Nephron progenitor cell (in vitro differentiated cells): ENCODE data around the gene MIAT.

Source experiments
- DNase-seq: peaks from one replicate; pipeline ENCODE4 v3.0.0; 2021
- H3K27ac Mint-ChIP-seq: 2 replicates; pipeline ENCODE4 v1.8.0; 2021; ENCODE audit warnings: mild to moderate bottlenecking, moderate library complexity, mixed read lengths
- H3K27me3 Mint-ChIP-seq: 2 replicates; pipeline ENCODE4 v1.8.0; 2021; ENCODE audit warnings: mild to moderate bottlenecking, low read depth, mixed read lengths; ENCODE audit not compliant: poor library complexity
- H3K36me3 Mint-ChIP-seq: 2 replicates; pipeline ENCODE4 v1.8.0; 2021; ENCODE audit warnings: low read depth, mixed read lengths
- H3K4me1 Mint-ChIP-seq: 2 replicates; pipeline ENCODE4 v1.8.0; 2021; ENCODE audit warnings: mixed read lengths
- H3K4me3 Mint-ChIP-seq: 2 replicates; pipeline ENCODE4 v1.8.0; 2021; ENCODE audit warnings: mild to moderate bottlenecking, moderate library complexity, mixed read lengths
- H3K9me3 Mint-ChIP-seq: 2 replicates; pipeline ENCODE4 v1.8.0; 2021; ENCODE audit warnings: mild to moderate bottlenecking, moderate library complexity, mixed read lengths
- TF ChIP-seq, protein P1 (sequence below): fragments of 200-600 bp; sonication (generic); IDR thresholded peaks from 2 replicates; pipeline ENCODE4 v1.5.0; 2021; ENCODE audit warnings: antibody characterized with exemption

MIAT gene

DNA sequence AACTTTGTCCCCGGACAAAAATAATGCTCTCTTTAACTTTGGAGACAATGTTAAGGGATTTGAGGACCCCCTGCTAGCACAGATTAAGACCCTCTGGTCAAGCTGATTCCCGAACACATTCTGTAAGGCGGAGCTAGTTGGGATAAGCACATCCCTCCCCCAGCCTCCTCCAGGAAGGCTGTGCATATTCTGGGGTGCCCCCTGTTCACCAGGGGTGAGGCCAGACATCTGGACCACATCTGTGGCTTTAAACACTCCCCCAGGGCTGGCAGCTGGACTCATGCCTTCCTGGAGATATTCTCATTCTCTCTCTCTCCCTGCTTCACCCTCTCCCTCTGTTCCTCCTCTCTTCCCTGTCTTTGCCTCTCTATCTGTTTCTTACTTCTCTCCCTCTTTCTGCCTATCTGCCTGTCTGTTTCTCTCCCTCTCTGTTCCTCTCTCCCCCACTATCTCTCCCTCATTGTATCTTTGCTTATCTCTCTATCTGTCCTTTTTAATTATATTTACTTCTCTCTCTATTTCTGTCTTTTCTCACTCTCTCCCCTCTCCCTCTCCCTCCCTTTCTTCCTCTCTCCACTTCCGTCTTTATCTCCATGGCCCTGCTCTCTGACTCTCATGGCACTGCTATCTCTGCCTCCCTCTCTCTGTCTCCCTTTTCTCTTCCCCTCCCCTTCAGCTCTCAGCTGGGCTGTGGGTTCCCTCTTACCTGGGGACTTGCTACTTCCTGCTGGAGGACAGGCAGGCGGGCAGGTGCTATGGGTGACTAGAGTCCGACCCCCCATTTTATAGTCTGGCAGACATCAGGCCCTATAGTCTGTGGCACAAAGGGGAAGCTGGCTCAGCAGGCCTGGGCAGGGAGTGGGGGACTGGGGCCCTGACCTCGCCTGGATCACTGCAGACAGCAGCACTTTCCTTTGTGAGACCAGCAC, 39.9 kb upstream of the MIAT start, which contains the start of gene CRYBB1:
Gene CRYBB1, minus strand, starts transcription at position 757 of the 929 bp plus-strand sequence. CDS start 1,708 bp downstream, outside the sequence.
- no peak within 1 kb of the TSS for H3K4me3 Mint-ChIP-seq
- no peak for DNase-seq

DNA sequence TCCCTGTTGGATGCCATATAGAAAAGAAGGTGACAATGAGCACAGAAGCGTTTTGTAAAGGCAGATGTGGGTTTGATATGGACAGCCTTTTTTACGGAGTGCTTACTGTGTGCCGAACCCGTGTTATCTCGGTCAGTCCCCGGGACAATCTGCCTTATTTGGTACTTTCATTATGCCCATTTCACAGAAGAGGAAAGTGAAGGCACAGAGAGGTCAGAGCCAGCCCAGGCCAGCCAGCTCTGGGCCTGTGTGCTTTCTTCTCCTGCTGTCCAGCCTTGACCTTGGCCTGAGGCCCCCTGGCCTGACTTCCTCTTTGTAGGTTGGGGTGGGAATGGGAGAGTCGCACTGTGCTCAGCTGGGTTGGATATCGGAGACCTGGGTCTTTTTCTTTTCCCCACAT, 38.9 kb upstream of the MIAT start:
- H3K27ac Mint-ChIP-seq: no peak overlapping the region
- H3K4me3 Mint-ChIP-seq: no peak overlapping the region
- no peaks in the 10 kb centered on the region for H3K9me3 Mint-ChIP-seq
- H3K4me1 Mint-ChIP-seq: peaks cover 33% of the 10 kb centered on the region
- DNase-seq: no peak
- peaks cover 22% of the 10 kb centered on the region for H3K27me3 Mint-ChIP-seq
- no peaks in the 10 kb centered on the region for H3K36me3 Mint-ChIP-seq
- TF ChIP-seq, protein P1, sequence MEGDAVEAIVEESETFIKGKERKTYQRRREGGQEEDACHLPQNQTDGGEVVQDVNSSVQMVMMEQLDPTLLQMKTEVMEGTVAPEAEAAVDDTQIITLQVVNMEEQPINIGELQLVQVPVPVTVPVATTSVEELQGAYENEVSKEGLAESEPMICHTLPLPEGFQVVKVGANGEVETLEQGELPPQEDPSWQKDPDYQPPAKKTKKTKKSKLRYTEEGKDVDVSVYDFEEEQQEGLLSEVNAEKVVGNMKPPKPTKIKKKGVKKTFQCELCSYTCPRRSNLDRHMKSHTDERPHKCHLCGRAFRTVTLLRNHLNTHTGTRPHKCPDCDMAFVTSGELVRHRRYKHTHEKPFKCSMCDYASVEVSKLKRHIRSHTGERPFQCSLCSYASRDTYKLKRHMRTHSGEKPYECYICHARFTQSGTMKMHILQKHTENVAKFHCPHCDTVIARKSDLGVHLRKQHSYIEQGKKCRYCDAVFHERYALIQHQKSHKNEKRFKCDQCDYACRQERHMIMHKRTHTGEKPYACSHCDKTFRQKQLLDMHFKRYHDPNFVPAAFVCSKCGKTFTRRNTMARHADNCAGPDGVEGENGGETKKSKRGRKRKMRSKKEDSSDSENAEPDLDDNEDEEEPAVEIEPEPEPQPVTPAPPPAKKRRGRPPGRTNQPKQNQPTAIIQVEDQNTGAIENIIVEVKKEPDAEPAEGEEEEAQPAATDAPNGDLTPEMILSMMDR: no peak

More for the DNA sequence above, 39.9 kb upstream of the MIAT start, which contains the start of gene CRYBB1:
- Mint-ChIP-seq H3K27ac (peak within 1 kb of the TSS; percentile 13), H3K36me3 (no peaks in the 10 kb centered on the region), H3K27me3 (peaks cover 29% of the 10 kb centered on the region), H3K4me1 (peaks cover 33% of the 10 kb centered on the region), H3K9me3 (no peaks in the 10 kb centered on the region)
- TF ChIP-seq, protein P1: no peak

DNA sequence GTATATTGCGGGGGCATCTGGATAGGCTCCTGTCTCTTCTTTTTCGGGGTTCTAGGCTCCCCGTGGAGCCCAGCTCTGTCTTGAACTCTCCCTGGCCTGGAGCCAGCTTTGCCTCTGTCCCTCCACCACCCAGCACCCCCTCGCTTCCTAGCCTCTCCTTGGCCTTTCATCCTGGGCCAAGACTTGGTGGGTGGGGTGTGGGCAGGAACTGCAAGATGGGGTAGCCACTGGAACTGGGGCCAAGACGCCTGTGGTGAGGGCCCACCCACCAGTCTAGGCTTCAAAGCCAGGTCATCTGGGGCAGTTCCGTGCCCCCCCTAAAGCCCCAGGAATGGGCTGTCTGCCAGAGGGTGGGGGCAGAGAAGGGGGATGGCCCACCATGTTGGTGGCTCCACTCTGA, 37.9 kb upstream of the MIAT start:
- peaks cover 26% of the 10 kb centered on the region for H3K4me1 Mint-ChIP-seq

DNA sequence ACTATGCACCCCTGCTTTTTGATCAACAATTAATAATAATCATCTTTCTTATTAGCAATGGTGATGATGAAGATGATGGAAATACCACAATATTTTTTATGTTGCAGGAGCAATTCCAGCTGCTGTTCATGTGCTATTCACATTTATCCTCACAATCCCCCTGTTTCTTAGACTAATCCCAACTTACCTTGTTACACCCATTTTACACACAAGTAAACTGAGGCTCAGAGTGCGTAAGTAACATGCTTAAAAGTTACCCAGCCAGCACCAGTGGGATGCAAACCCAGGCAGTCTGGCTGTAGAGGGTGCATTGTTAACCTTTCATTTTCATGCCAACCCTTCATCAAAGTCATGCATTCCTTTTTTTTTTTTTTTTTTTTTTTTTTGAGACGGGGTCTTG, 37.2 kb upstream of the MIAT start:
- no peak for DNase-seq
- H3K27me3 Mint-ChIP-seq: peaks cover 13% of the 10 kb centered on the region
- H3K4me1 Mint-ChIP-seq: peaks cover 24% of the 10 kb centered on the region
- TF ChIP-seq, protein P1: no peak
- H3K27ac Mint-ChIP-seq: no peak overlapping the region
- no peaks in the 10 kb centered on the region for H3K36me3 Mint-ChIP-seq
- H3K4me3 Mint-ChIP-seq: no peak overlapping the region
- no peaks in the 10 kb centered on the region for H3K9me3 Mint-ChIP-seq

More for the DNA sequence above, 37.9 kb upstream of the MIAT start:
- Mint-ChIP-seq H3K27ac (no peak overlapping the region), H3K9me3 (no peaks in the 10 kb centered on the region), H3K36me3 (no peaks in the 10 kb centered on the region), H3K27me3 (peaks cover 14% of the 10 kb centered on the region), H3K4me3 (no peak overlapping the region)
- DNase-seq: no peak
- TF ChIP-seq, protein P1: no peak

DNA sequence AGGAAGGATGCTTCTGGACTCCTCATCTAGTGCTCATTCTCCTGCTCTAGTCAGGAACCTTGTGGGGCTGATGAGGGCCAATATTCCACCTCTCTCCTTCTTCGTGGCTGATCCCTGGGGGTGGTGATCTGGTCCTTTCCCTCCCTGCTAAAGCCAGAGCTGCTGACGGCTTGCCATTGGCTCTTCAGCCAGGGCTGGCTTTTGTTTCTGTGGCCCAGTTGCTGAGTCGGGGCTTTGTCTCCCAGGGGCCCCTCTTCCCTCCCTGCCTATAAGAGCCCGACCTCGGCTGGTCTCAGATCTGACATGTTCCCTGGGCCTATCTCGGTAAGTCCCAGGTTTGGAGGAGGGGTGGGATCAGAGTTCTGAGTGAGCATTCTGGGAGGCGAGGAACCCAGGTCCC, 35.7 kb upstream of the MIAT start, which contains the start of gene CRYBA4:
Gene CRYBA4, plus strand, starts transcription at position 301 of the 400 bp plus-strand sequence. CDS start 634 bp downstream, outside the sequence.
- TF ChIP-seq, protein P1: no peak
- Mint-ChIP-seq H3K9me3 (no peaks in the 10 kb centered on the region), H3K4me1 (peaks cover 13% of the 10 kb centered on the region), H3K4me3 (no peak within 1 kb of the TSS), H3K27me3 (peaks cover 8% of the 10 kb centered on the region), H3K27ac (no peak within 1 kb of the TSS), H3K36me3 (no peaks in the 10 kb centered on the region)
- no peak for DNase-seq
